ENCODE data around the gene DOCK9. TPM values are rescaled to one million over a fixed set of nuclear protein-coding genes. Genes with fewer than 3 reads are reported as not detected.

The DOCK9 gene
- total RNA-seq, 1 donor from 2014 or later, result 24.1 TPM

GRCh38 chr13:98766697-98767096 is 211.2 kb downstream of the DOCK9 start:
- Mint-ChIP-seq H3K9me3 (ENCODE audit: unreplicated experiment) (no peaks in the 10 kb centered on the region), H3K36me3 (ENCODE audit: unreplicated experiment) (no peaks in the 10 kb centered on the region), H3K4me3 (ENCODE audit: unreplicated experiment) (no peak overlapping the region), H3K27me3 (ENCODE audit: unreplicated experiment) (peaks cover 54% of the 10 kb centered on the region), H3K4me1 (ENCODE audit: unreplicated experiment) (peaks cover 2% of the 10 kb centered on the region), H3K27ac (ENCODE audit: unreplicated experiment) (no peak overlapping the region)
- no peak for TF ChIP-seq CTCF (IDR thresholded peaks at IDR 0.05)
- DNase-seq (ENCODE audit: extremely low spot score, unreplicated experiment), result no peak

GRCh38 chr13:98765996-98766519 is 211.8 kb downstream of the DOCK9 start:
- Mint-ChIP-seq H3K27ac (ENCODE audit: unreplicated experiment) (no peak overlapping the region), H3K27me3 (ENCODE audit: unreplicated experiment) (peaks cover 47% of the 10 kb centered on the region), H3K36me3 (ENCODE audit: unreplicated experiment) (no peaks in the 10 kb centered on the region), H3K4me1 (ENCODE audit: unreplicated experiment) (peaks cover 3% of the 10 kb centered on the region), H3K4me3 (ENCODE audit: unreplicated experiment) (no peak overlapping the region), H3K9me3 (ENCODE audit: unreplicated experiment) (no peaks in the 10 kb centered on the region)
- no peak for TF ChIP-seq CTCF (IDR thresholded peaks at IDR 0.05)
- no peak for DNase-seq (ENCODE audit: extremely low spot score, unreplicated experiment)

- no peak for DNase-seq (ENCODE audit: extremely low spot score, unreplicated experiment)
- peaks cover 25% of the 10 kb centered on the region for H3K27me3 Mint-ChIP-seq (ENCODE audit: unreplicated experiment)
- peaks cover 1% of the 10 kb centered on the region for H3K36me3 Mint-ChIP-seq (ENCODE audit: unreplicated experiment)
- TF ChIP-seq CTCF (IDR thresholded peaks at IDR 0.05), result no peak
- H3K4me3 Mint-ChIP-seq (ENCODE audit: unreplicated experiment), result no peak overlapping the region
- peaks cover 3% of the 10 kb centered on the region for H3K4me1 Mint-ChIP-seq (ENCODE audit: unreplicated experiment)
- no peaks in the 10 kb centered on the region for H3K9me3 Mint-ChIP-seq (ENCODE audit: unreplicated experiment)
- no peak overlapping the region for H3K27ac Mint-ChIP-seq (ENCODE audit: unreplicated experiment)
Observed at GRCh38 chr13:98761986-98762616, 215.8 kb downstream of the DOCK9 start.

- DNase-seq (ENCODE audit: extremely low spot score, unreplicated experiment), result no peak
Observed at GRCh38 chr13:98761126-98761985, 216.5 kb downstream of the DOCK9 start.

More at GRCh38 chr13:98761126-98761985, 216.5 kb downstream of the DOCK9 start:
- peaks cover 25% of the 10 kb centered on the region for H3K27me3 Mint-ChIP-seq (ENCODE audit: unreplicated experiment)
- no peaks in the 10 kb centered on the region for H3K9me3 Mint-ChIP-seq (ENCODE audit: unreplicated experiment)
- TF ChIP-seq CTCF (IDR thresholded peaks at IDR 0.05), result no peak
- no peak overlapping the region for H3K27ac Mint-ChIP-seq (ENCODE audit: unreplicated experiment)
- peaks cover 3% of the 10 kb centered on the region for H3K4me1 Mint-ChIP-seq (ENCODE audit: unreplicated experiment)
- no peak overlapping the region for H3K4me3 Mint-ChIP-seq (ENCODE audit: unreplicated experiment)
- peaks cover 1% of the 10 kb centered on the region for H3K36me3 Mint-ChIP-seq (ENCODE audit: unreplicated experiment)
